GM21360 (cell line): ENCODE data around the gene ASTN2.
"Not testable (repeated sequence)": the region's sequence is repeated elsewhere in the genome, so short reads cannot be mapped to it uniquely, and the experiment has no call there.

Experiments
- ATAC-seq: cut with Tn5 transposase; IDR thresholded peaks from one replicate; pipeline ENCODE4 v1.9.1; 2021; ENCODE audit warnings: mild to moderate bottlenecking, moderate library complexity; ENCODE audit not compliant: unreplicated experiment

ASTN2 gene

DNA sequence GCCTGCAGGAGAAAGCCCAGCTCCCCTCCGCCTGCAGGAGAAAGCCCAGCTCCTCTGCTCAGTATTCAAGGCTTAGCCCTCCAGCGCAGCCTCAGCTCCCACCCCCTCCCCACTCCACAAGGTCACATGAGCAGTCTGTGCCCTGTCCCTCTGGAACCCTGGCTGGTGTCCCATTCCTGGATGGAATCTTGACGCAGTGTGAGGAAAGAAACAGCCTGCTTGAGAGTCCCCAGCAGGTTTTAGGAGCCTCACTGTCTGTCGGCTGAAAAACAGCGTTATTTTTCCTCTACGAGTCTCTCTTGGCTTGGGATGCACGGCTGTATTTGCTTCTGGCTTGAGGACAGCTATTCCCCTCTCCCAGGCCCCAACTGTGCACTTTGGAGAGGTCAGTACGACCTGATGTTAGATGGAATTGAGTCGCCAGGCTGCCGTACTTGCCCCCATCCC, 937.9 kb downstream of the ASTN2 start:
- ATAC-seq: no peak

DNA sequence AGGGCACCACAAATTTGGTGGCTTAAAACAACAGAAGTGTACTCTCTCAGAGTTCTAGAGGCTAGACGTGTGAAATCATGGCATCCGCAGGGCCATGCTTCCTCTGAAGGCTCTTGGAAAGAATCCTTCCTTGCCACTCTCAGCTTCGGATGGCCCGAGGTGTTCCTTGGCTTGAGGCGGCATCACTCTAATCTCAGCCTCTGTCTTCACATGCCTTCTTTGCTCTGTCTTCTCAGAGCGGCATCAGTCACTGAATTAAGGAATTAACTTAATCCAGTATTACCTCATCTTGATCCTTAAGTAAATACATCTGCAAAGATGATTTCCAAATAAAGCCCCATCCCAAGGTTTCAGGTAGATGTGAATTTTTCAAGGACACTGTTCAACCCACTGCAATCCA, 938.9 kb downstream of the ASTN2 start:
- ATAC-seq: no peak

DNA sequence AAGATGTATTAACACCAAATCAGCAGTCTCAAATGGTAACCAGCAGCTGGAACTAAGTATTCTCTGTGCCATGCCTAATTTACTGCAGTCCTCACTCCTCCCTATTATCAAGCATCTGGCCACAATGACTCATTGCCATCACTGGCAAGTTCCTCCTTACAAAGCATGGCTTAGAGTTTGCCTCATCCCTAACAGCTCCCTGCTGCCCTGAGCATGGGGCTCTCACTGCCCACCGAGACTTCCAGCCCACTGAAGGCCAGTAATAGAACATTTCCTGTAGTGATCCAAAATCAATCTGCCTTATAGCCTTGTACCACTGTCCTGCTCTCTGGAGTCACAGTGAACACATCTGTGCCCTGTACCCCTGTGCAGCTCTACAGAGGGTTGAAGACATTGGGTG, 939.7 kb downstream of the ASTN2 start:
- no peak for ATAC-seq

DNA sequence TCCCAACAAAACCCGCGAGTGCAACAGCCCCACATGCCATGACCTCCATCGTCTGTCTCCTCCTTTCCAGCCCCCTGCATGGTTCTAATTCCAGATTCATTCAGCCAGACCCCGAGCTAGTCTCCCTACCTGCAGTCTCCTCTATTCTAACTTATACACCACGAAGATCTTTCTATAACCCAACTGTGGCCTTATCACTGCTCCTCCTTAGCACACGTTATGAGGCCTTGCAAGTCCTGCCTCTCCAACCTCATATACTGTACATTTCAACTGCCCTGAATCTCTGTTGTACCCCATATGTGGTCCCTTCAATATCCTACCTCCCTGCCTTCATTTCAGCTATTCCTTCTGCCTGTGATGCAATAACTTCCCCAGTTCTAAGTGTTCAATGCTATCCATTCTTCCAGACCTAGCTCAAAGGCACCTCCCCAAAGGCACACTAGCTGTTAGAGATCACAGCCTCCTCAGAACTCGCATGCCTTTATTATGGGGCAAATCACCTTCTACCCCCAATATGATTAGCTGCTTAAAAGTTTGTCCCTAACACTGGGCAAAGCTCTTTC, 942.8 kb downstream of the ASTN2 start:
- ATAC-seq: no peak

DNA sequence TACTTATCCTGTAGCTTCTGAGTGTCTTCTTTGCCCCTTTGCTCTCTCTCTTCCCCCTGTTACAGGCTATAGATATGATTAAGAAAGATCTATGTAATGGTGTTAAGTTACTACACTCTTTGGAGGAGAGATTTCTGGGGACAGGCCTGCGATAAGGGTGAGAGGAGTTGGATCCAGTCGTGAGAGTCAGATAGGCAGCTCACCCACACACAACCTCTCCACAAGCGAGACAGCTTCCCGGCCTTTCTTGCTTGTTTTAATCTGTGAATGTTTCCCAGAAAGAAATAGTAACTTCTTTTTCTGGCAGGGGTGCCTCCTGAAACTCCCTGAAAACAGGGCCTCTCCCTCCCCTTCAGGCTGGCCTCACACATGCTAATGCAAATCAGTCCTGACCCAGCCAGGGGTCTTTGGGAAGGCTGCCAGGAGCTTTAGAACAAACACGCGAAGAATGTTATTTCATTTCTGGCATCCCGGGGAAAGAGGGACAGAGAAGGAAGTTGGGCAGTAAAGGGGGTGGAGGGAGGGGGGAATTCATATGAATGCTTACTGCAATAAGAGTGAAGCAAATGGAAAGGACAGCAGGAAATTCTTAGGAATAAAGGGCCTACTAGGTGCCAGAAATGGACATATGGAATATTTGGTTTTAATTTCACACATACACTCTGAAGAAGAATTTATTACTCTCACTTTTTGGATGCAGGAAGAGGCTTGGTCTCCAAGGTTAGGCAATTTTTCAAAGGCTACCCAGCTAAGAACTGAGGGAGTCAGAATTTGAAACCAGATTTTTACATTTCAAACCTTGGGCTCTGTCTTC, 943.6 kb downstream of the ASTN2 start:
- no peak for ATAC-seq

DNA sequence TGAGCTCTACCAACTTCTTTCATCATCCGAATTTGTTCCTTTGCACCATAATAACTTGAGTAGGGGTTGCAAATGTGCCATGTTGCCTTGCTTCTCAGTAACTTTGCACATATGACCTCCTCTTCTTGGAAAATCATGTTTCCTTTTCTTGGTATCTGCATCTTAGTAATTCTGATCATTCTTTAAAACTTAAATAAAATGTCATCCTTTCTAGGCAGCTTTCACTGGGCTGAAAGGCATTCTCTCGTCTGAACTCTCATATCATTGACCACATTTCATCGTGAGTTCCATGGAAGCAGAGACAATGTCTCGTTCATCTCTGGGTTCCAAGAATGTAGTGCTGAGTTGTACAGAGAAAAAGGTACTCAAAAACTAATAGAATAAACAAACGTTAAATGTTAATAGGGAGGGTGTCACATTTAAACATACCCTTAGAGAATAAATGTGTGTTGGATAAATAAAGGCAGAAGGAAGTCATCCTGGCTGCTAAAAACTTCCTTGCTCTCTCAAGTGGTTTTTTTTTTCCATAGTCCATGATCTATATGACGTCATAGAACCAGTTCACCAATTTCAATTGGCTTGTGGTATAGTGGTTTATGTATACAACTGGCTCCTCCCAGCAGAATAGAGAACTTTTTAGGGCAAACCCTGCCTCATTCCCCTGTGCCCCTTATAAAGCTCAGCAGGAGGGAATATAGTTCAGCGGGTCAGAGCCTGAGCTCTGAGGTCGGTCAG, 945.9 kb downstream of the ASTN2 start:
- ATAC-seq: no peak

DNA sequence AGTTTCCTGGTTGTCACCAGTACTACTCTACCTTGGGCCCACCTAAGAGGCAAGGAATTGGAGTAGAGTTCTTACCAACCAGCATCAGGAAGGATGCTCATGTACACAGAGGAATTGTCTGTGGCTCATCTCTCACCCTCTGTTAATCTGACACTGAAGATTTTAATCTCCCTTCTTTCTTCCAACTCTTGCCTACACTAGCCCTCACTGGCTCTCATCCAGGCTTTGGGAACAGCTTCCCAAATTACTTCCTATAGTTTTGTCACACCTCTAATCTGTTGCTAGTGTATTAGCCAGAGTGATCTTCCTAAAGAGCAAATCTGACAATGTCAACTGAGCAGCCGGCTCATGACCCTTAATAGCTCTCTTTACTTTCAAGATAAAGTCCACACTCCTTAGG, 946.5 kb downstream of the ASTN2 start:
- no peak for ATAC-seq

DNA sequence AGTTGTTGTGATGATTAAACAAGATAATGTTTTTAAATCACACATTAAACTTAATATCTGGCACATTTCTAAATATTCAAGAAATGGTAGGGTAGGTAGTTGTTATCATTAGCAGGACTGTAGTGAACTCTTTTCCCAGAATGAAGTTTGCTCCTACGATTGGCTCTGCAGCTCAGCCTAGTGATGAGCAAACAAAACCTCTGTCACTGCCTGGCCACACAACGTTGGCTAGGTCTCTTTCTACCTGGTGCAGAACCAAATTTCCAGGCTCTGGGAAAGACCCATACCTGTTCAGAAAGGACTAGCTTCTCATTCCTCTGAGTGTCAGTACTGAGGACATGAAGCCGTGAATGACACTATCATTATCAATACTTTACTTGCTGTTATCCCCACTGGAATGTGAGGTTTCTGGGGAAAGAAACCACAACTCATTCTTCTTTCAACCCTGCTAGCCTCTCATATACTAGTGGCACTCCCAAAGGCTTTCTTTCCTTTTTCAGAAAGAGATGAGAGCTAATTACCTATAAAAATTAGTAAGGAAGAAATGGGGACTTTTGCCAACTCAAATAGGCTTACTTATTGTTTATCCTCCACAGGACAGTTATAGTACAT, 947.0 kb downstream of the ASTN2 start:
- ATAC-seq: no peak

DNA sequence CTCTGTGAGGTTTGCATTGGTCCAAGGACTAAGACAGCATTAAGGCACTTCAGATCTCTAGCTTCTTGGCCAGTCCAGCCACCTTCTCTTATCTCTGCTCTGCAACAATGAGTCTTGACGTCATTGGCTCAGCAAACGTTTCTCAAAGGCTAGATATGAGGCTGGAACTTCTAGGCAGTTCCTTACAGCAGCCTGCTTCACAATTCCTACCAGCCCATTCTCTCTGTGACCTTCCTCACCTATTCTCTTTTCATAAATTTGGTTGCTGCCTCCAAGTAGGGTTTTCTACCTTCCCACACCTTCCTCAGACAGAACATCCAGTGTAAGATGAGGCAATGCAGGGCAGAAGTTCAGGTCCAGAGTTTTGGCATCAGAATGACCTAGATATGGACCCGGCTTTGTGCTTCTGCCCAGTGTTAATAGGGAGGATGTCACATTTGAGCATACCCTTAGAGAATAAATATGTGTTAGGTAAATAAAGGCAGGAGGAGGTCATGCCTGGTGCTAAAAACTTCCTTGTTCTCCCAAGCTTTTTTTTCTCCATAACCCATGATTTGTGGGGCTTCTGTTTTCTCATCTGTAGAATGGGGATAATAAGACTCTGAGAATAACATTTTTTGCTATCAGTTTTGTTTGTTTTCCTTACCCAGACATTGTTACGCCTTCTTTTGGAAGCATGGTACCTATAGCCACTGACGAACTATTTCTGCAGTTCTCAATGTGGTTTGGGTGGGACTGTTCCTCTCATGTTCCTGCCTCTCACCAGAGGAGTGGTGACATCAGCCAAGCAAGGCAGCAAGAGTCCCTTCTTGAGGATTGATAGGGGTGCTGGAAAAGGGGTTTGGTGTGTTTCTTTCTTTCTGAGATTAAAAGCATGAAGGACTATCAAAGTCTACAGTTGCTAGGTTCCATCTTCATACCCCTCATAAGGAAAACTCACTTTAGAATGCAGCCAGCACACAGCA, 948.3 kb downstream of the ASTN2 start:
- no peak for ATAC-seq

DNA sequence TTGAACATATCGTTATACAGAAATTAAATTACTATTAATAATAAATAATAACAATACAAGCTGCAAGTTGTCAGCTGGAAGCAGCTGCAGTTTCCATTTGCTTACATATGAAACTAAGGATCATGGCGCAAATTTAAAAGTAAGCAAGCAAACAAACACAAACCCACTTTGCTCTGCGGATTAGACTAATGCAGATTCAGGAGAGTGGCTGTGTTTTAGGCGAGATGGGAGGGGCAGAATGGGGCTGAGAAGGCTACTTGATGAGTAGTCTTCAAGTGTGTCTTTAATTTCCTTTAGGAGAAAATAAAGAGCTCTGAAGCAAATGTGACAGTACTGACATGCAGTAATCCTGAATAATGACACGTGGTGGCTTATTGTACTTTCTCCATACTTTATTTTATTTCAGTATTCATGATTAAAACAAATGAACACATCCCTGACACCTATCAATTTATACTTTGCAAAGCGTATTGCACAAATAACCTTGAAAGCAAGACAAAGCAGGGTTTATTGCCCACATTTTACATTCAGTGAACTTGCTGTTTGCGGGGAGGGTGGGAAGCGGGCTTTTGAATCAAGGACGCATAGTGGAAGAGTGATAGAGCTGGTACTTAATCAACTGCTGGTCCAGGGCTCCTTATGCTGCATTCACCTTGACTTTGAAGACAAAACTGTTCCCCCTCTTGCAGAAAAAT, 949.1 kb downstream of the ASTN2 start:
- ATAC-seq: no peak

DNA sequence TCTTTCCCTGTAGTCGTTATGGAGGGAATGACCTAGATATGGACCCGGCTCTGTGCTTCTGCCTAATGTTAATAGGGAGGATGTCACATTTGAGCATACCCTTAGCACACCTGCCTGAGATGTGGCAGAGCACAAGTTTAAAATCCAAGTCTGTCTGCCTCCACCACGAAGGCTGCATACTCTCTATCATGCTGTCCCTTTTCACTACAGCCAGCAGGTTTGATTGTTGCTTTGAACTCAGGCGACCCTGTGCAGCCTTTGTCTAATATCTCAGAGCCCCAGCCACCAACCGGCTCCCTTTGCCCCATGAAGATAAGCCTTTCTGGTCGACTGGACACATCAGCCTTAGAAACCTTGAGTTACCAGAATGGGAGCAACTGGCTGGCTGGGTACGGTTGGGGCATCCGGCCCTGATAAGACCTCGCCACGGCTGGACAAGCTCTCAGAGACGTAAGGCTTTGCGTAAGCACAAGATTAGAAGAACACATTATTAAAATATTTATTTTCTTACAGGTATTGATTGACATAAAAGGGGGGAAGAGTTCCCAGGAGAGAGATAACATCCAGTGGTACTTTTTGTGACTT, 949.8 kb downstream of the ASTN2 start:
- no peak for ATAC-seq

DNA sequence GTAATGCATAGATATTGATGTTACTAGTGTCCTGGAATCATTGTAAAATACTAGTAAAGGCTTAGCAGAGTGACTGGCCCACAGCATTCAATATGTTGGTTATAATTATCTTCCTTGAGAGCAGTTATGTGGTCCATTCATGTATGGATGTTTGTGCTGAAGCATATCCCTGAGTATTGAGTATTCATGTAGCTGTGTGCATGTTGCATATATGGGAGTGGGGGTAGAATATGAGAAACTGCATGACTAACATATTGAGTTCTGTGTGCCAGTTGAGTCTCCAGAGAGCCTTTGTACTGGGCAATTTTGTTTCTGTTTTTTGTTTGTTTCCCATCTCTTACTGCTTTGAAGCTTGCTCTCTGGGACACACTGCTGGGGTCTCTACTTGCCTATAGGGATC, 950.4 kb downstream of the ASTN2 start:
- no peak for ATAC-seq

DNA sequence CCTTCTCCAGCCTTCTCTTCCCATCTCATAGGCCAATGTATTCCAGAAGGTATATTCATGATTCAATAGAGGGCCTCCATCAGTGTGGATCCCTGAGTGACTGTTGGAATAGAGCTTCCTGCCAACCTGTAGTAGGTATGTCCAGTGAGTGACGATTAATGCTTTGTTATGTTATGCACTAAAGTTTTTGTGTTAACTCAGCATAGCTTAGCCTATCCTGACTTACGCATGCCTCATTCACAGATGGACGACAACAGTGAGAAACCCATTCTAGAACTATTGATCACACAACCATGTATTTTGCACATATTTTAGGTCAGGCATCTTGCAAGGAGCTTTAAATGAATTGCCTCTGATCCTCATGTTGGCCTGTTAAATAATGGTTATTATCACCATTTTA, 953.2 kb downstream of the ASTN2 start:
- ATAC-seq: no peak

DNA sequence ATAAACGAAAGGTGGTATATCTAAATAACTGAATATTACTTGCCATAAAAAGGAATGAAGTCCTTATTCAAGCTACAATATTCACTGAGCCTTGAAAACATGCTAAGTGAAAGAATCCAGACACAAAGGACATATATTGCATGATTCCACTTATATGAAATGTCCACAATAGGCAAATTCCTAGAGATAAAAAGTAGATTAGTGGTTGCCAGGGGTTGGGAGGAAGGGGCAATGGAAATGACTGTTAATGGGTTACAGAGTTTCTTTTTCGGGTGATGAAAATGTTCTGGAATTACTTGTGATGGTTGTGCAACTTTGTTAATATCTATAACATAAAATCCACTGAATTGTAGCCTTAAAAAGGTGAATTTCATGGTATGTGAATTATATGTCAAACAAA, 954.8 kb downstream of the ASTN2 start:
- ATAC-seq: no peak

DNA sequence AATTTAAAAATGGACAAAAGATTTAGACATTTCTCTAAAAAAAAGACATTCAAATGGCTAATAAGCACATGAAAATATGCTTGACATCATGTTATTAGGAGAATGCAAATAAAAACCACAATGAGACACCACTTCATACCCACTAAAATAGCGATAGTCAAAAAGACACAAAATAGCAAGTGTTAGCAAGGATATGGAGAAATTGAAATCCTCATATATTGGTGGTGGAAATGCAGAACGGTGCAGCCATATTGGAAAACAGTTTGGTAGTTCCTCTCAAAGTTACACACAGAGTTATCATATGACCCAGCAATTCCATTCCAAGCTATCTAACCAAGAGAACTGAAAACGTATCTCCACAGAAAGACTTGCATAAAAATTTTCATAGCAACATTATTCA, 955.3 kb downstream of the ASTN2 start:
- ATAC-seq: no peak

DNA sequence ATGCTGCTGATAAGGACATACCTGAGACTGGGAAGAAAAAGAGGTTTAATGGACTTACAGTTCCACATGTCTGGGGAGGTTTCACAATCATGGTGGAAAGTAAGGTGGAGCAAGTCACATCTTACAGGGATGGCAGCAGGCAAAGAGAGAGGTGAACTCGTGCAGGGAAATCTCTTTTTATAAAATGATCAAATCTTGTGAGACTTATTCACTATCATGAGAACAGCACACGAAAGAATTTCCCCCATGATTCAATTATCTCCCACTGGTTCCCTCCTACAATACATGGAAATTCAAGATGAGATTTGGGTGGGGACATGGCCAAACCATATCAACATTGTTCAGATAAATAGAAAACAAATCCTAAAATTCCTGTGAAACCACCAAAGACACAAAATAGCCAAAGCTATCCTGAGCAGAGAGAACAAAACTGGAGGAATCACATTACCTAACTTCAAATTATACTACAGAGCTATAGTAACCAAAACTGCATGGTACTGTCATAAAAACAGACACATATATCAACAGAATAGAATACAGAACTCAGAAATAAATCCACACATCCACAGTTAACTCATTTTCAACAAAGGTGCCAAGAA, 958.3 kb downstream of the ASTN2 start:
- ATAC-seq: no peak

DNA sequence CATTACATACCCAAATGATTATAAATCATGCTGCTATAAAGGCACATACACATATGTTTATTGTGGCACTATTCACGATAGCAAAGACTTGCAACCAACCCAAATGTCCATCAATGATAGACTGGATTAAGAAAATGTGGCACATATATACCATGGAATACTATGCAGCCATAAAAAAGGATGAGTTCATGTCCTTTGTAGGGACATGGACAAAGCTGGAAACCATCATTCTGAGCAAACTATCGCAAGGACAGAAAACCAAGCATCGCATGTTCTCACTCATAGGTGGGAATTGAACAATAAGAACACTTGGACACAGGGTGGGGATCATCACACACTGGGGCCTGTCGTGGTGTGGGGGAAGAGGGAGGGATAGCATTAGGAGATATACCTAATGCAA, 960.3 kb downstream of the ASTN2 start:
- ATAC-seq: not testable (repeated sequence)

DNA sequence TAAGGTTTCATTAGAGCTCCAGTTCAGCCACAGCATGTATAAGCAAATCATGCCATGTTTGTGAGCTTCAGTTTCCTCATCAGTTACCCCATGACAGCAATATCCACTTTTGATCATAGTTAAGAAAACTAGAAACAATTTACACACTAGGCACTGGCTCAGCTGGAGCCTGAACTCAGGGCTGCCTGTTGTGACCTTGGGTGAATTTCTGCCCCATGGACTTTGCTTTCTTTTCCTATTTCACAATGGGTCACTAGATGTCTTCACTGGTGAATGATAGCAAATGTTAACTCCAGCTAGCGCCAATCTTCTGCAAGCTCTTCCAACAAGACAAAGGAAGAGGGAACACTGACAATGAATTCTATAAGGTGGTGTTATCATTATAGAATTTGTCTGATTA, 961.1 kb downstream of the ASTN2 start:
- ATAC-seq: no peak

DNA sequence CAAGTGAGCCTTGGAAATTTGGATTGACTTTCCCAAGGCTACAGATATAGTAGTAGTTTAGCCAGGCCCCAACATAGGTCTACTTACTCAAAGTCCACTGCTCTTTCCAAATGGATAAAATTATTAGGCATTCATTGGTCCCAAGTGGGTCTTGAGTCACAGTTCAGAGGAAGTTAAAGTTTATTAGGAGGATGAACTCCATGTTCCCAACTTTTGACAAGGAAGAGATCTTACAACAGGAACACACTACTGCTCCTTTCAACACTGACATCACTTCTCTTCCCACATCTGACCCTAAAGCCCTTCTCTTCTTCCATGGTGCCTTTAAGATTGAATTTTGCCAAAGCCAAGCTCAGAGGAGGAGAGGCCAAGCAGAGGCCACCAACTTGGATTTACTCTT, 962.2 kb downstream of the ASTN2 start:
- ATAC-seq: no peak
